IPS-18c (cell line): ENCODE measurements around the gene ACOT7.
"Not testable (repeated sequence)": the region's sequence is repeated elsewhere in the genome, so short reads cannot be mapped to it uniquely, and the experiment has no call there.

ENCODE experiments used
- H3K4me3 ChIP-seq: 2 replicates; pipeline ENCODE4 v1.7.0; 2013; ENCODE audit warnings: low read depth, mild to moderate bottlenecking, low read length, moderate library complexity; ENCODE audit not compliant: insufficient read depth
- H3K9me3 ChIP-seq: one replicate; pipeline ENCODE4 v1.6.1; 2013; ENCODE audit warnings: mild to moderate bottlenecking, low read length, moderate library complexity; ENCODE audit not compliant: control insufficient read depth, insufficient read depth

Gene ACOT7

GRCh38 chr1:6393400-6394187, at the start of gene ACOT7:
ACOT7 (minus strand) TSS chr1:6393767; CDS start chr1:6393399, 368 bp downstream.
- H3K4me3 ChIP-seq = peak within 1 kb of the TSS; percentile 74

GRCh38 chr1:6441586-6441985, 48.0 kb upstream of the ACOT7 start:
- no peaks in the 10 kb centered on the region for H3K9me3 ChIP-seq
- H3K4me3 ChIP-seq = no peak overlapping the region

More at GRCh38 chr1:6393400-6394187, at the start of gene ACOT7:
- H3K9me3 ChIP-seq = no peaks in the 10 kb centered on the region

GRCh38 chr1:6440198-6441126, 46.9 kb upstream of the ACOT7 start:
- peak overlapping the region; percentile 50; the same call in 1 of the 2 replicates for H3K4me3 ChIP-seq
- no peaks in the 10 kb centered on the region for H3K9me3 ChIP-seq

- no peak overlapping the region for H3K4me3 ChIP-seq
- H3K9me3 ChIP-seq = no peaks in the 10 kb centered on the region
Observed at GRCh38 chr1:6438047-6438525, 44.5 kb upstream of the ACOT7 start.

GRCh38 chr1:6437012-6437700, 43.6 kb upstream of the ACOT7 start:
- H3K4me3 ChIP-seq, H3K9me3 ChIP-seq: not testable (repeated sequence)

- H3K4me3 ChIP-seq, H3K9me3 ChIP-seq: not testable (repeated sequence)
Observed at GRCh38 chr1:6436277-6436676, 42.7 kb upstream of the ACOT7 start.

GRCh38 chr1:6435547-6435946, 42.0 kb upstream of the ACOT7 start:
- Histone ChIP-seq H3K4me3 (no peak overlapping the region), H3K9me3 (no peaks in the 10 kb centered on the region)

- Histone ChIP-seq H3K4me3 (no peak overlapping the region), H3K9me3 (no peaks in the 10 kb centered on the region)
Observed at GRCh38 chr1:6435129-6435528, 41.6 kb upstream of the ACOT7 start.

- Histone ChIP-seq H3K9me3 (no peaks in the 10 kb centered on the region), H3K4me3 (no peak overlapping the region)
Observed at GRCh38 chr1:6434186-6434585, 40.6 kb upstream of the ACOT7 start.

GRCh38 chr1:6431645-6432579, 38.3 kb upstream of the ACOT7 start:
- not testable (repeated sequence) for H3K9me3 ChIP-seq, H3K4me3 ChIP-seq

- not testable (repeated sequence) for H3K4me3 ChIP-seq, H3K9me3 ChIP-seq
Observed at GRCh38 chr1:6429660-6430411, 36.3 kb upstream of the ACOT7 start.

GRCh38 chr1:6428453-6428852, 34.9 kb upstream of the ACOT7 start:
- H3K9me3 ChIP-seq, H3K4me3 ChIP-seq: not testable (repeated sequence)

- no peaks in the 10 kb centered on the region for H3K9me3 ChIP-seq
- no peak overlapping the region for H3K4me3 ChIP-seq
Observed at GRCh38 chr1:6427441-6428390, 34.1 kb upstream of the ACOT7 start.

- Histone ChIP-seq H3K9me3 (no peaks in the 10 kb centered on the region), H3K4me3 (no peak overlapping the region)
Observed at GRCh38 chr1:6426972-6427350, 33.4 kb upstream of the ACOT7 start.
